HG02870 (cell line): ENCODE data around the gene TMC1.
A peak's percentile ranks its signal among the peaks of the same experiment; 100 is the strongest.
"Not testable (repeated sequence)": the region's sequence is repeated elsewhere in the genome, so short reads cannot be mapped to it uniquely, and the experiment has no call there.

Experiments used
- ATAC-seq: cut with Tn5 transposase; IDR thresholded peaks from one replicate; pipeline ENCODE4 v1.9.1; 2021; ENCODE audit warnings: mild to moderate bottlenecking, moderate library complexity; ENCODE audit not compliant: unreplicated experiment

TMC1 gene

DNA sequence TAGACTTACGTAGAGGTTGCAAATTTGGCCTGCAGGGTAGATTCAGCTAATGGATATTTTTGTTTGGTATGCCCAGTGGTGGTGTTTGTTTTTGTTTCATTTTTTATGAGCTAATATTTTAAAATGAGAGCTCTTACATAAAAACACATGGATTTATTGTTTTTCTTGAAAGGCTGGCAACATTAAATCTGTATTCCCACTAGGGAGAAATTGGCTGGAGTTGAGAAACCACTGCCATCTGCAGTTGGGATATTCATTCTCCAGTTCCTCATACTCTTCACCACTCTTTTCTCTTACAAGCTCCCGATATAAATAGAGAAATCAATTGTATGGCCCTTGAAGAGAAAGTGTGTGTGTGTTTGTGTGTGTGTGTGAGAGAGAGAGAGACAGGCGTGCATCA, 288.2 kb downstream of the TMC1 start:
- no peak for ATAC-seq

DNA sequence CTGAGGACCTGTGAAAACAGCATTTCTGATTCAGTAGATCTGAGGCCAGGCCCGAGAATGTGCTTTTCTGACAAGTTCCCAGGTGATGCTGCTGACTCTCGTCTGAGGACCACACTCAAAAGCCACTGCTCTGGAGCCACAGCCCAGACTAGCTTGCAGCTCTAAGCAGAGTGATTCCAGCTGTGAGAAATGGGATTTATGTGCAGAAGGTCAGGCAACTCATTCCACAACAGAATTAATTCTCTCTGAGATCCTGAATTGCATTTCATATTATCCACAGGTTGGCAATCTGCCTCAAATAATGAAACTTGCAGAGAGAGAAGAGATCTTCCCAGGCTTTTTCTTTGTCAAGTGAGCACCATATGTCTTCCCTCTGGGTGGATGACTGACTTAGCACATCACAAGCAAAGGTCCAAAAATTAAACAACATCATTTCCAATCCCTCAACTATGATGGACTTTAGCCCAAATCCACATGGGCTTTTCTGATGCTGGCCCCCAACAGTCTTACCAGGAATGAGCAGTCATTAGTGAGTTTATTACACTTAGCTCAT, 291.2 kb downstream of the TMC1 start:
- no peak for ATAC-seq

DNA sequence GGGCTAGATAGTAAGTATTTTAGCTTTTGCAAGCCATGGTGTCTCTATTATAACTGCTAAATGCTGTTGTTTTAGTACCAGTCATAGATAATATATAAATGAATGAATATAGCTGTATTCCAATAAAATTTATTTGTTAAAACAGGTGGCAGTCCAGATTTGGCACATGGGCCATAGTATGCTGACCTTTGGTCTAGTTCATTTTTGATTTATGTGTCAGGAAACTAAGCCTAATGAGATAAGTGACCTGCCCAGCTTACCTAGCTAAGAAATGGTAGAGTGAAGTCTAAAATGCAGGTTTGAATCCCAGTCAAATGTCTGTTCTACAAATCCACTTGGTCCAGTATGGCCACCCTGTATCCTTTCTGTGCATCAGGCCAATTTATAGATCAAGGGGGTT, 292.1 kb downstream of the TMC1 start:
- ATAC-seq: no peak

DNA sequence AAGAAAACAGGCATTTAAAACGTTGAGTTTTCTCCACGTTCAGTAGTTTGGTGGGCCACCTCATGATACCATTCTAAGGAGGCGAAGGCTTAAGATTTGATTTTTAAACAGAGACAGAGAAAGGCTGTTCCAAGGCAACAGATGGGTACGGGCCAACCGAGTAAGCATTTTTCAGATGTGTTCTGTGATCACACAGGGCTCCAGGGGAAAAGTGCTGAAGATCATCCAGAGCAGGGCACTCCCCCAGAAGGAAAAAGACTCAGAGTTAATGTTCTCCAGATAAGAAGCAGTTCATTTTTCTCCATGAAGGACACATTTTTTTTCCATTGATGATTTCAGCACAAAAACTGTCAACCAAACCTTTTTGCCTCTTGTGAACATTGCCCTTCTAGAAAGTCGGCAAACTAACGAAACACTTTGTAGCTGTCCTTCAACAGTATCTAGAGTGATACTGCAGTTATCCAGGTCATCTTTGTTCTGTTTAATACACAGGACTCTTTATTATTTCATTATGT, 292.7 kb downstream of the TMC1 start:
- ATAC-seq: no peak

DNA sequence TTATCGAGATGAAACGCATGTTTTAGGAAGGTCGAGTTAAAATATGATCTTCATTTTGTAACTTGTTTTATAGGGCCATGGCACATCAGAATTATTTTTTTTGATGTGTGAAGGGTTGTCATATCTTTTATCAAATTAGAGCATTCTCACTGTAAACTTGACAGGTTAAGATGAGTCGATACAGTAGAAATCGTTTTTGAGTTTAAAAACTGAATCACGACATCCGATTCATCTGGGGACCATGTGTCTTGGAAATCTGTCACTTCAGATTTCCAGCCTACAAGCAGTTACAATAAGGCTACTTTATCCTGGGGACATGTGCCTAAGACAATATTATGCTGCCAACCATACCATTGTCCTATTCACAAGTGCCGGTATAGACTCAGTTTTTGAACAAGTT, 295.3 kb downstream of the TMC1 start:
- no peak for ATAC-seq

DNA sequence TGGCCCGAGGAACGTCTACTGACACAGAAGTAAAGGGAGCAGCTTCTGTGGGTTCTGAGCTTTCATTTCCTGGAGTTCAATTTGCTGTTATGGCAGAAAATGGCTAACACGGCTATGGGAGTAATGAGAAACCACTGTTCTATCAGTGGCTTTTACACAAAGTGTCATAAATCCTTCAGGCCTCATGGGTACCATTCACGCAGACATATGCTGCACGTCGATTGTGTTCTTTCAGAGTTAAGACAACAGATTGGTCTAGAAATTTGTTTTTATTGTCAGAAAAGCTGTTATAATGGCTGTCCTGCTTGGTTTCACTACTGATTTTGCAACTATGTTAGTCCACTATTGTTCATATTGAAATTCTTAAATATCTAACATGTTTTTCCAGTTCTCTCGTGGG, 296.0 kb downstream of the TMC1 start:
- peak; percentile 69 for ATAC-seq

DNA sequence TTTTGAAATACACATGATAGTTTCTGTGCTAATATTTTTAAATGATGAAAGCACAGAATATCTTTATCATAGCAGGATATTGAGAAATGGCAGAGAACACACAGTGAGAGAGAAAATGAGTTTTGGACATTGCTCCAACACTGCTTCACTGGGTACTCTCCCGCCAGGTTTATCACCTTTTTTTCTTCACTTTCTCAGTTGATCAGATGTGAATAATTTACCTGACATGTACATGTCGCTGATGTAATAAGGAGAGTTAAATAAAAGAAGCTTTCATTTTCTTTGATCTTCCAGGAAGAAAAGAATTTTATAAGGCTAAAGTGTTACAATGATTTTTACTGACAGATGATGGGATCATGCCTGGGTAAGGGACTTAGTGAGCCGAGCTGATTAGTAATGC, 297.0 kb downstream of the TMC1 start:
- no peak for ATAC-seq

DNA sequence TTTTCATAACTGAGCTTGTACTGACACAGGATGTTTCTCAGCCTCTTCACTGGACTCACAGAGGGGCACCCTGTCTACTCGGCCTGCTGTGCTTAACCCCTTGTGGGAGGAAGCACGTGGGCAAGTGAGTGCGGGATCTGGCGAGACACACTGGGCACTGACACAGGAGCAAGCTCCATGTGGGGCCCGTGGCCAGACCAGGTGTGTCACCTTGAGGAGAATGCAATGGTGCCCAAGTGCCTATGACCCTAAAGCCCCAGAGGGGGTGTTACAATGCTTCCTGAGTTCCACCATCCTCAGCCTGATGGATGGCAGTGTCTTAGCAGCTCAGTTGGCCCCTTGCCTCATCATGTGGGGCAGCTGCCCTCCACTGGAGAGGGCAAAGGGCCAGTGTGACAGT, 302.6 kb downstream of the TMC1 start:
- no peak for ATAC-seq

DNA sequence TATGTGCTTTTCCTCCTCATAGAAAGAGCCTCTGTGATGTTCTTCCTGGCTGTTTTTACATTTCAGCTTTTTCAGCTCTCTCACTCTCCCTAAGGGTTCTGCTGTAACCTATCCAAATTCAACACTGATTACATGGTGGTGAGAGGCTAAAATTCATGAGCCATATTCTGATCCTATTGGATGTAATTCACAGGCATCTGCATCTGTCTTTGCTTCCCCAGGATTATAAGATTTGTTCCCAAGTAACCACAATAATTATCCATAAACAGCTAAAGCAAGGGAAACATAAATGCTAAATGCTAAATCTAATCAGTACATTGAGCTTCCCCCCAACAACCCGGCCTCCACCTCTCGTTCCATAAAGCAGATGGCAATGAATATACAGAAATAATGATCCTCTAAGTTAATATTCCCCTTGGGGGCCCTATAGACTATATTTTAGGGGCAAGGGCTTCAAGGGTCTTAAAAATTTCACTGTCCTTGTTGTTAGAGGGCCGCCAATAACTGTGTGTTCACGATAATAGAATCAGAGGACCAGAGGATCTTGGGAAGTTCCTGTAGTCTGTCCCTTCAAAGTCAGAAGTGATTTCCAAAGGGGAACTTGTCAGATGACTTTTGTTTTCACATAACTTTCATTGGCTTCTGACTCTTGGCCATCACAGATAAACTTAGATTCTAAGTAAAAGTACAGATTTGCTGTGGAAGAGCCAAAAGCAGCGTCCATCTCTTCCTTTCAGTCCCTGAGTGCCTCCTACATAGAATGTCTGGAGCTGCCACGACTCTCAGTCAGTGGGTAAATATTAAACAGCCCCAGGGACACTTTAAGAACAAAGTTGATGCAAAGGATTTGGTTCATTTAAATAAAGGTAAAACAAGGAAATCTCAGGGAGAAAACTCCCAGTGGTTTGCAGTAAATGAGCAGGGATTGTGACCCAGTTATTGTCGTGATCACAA, 305.9 kb downstream of the TMC1 start:
- ATAC-seq: no peak

DNA sequence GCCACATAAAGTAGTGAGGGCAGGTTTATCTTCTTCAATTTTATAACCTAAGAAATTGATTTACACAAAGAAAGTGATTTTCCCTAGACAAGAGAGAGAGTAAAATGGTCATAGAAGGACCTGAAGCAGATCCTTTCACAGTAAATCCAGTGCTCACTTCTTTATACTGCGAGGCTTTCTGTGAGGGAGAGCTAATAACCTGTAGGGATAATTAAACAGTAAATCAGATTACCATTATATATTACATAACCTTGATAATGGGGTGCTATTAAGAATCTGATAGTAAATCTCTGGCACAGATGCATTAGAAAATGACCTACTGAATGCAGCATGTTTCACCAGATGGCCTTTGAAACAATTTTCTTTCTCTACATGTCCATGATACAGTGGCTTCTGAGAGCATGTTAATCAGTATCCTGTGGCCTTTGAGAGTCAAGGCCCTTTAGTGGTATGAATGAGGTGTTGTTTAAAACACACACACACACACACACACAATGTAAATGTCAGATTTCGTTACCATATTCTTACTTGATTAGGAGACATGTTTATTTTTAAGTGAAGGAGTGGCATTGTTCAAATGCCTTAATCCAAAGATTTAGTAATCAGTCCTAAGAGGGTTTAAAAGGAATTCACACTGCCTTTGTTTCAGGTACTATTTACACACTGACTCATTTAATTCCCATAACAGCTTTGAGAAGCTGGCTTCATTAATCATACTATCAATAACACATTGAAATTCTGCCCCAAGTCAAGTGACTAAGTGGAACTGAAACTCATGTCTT, 306.7 kb downstream of the TMC1 start:
- no peak for ATAC-seq

DNA sequence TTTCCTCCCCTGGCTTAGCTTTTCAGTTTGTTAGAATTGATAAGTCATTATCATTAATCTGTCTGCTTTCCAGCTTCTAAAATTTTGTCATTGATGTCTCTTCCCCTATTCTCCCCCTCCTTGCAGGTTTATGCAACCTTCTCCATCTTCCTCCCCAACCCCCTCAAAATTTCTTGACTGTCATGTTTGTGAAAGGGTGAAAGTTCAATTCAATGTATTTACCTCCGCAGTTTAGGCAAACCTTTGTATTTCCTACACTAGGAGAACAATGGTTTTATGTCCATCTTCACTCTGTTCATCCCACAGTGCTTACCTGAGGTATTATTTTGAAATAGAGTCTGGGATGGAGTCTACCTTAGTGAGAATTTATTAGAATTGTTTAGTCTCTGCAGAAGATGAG, 313.6 kb downstream of the TMC1 start:
- no peak for ATAC-seq

DNA sequence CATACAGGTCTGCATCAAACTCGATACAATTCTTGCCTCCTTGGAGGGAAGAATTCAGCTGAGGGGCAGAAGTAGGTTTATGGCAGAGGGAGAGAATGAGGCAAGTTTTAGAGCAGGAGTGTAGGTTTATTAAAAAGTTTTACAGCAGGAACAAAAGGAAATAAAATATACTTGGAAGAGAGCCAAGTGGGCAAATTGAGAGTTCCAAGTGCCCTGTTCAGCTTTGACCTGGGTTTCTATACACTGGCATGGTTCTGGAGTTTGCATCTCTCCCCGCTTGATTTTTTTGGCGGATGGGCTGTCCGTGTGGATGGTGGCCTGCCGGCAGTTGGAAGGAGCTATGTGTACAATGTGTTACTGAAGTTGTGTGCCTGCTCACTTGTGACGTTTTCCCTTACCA, 315.4 kb downstream of the TMC1 start:
- no peak for ATAC-seq

DNA sequence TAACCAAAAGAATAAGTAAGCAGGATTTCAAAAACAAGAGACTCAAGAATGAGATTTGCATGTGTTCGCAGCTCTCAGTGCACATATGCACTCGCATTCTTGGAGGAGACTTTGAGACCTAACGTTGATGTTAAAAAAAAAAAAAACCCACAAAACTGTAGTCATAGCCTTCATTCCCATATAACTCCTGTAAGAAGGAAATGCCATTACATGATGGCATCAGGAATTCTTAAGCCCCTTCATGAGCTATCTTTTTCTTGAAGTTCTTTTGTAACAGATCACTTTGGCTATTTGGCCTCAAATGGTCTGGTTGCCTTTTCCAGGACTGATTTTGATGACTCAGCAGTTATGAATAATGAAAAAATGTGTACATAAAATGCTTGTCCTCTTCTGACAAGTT, 317.7 kb downstream of the TMC1 start:
- ATAC-seq: no peak

DNA sequence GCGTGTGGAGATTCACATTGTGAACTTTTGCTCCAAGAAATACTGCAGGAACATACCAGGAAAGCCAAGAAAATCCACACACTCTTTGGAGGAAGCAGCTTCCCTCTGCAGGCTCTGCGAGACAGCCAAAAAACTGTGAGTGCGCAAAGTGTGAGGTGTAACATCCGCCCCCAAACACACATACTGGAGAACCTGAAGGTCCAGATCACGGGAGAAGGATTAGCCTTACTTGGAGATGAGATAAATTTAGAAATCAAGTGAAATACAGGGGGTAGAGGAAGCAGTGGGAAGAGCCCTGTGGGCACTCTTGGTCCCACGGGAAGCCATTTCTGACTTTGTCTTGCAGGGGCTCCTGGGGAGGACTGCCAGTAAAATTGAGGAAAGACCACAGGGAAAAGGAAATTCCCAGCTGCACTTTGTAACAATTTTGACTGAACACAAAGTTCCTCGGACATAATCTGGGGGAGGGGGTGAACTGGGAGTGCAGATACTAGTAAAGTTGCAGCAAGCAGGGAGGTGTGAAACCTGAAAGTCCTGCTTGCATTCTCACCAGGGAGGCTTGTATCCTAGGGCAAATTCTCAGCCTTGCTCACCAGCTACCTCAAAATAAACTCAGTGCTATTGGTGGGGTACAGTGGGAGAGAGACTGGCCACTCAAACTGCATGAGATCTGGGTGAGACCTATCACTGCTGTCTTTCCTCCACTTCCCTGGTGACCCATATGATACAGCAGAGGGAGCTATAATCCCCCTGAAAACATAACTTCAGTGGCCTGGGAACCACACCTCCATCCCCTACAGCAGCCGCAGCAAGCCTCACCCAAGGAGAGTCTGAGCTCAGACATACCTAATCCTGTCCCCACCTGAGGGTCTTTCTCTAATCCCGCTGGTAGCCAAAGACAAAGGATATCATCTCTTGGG, 322.4 kb downstream of the TMC1 start:
- no peak for ATAC-seq

DNA sequence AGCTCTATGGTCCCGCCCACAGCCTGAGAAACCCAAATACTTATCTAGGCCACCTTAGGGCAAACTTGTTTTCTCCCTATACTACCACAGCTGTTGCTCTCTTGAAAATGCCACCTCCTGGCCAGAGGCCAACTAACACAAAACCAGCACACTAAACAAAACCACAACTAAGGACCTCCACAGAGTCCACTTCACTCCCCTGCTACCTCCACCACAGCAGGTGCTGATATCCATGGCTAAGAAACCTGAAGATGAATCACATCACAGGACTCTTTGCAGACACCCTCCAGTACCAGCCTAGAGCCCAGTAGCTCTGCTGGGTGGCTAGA, 323.0 kb downstream of the TMC1 start:
- no peak for ATAC-seq

DNA sequence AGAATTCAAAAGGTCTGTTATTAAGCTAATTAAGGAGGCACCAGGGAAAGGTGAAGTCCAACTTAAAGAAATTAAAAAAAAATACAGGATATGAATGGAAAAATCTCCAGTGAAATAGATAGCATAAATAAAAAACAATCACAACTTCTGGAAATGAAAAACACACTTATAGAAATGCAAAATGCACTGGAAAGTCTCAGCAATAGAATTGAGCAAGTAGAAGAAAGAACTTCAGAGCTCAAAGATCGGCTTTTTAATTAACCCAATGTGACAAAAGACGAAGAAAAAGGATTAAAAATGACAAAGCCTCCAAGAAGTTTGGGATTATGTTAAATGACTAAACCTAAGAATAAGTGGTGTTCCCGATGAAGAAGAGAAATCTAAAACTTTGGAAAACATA, 323.6 kb downstream of the TMC1 start:
- ATAC-seq: not testable (repeated sequence)

DNA sequence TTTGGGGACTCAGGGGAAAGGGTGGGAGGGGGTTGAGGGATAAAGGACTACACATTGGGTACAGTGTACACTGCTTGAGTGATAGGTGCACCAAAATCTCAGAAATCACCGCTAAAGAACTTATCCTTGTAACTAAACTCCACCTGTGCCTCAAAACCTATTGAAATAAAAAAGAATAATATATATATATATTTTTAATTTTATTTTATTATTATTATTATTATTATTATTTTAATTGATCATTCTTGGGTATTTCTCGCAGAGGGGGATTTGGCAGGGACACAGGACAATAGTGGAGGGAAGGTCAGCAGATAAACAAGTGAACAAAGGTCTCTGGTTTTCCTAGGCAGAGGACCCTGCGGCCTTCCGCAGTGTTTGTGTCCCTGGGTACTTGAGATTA, 328.8 kb downstream of the TMC1 start:
- not testable (repeated sequence) for ATAC-seq

DNA sequence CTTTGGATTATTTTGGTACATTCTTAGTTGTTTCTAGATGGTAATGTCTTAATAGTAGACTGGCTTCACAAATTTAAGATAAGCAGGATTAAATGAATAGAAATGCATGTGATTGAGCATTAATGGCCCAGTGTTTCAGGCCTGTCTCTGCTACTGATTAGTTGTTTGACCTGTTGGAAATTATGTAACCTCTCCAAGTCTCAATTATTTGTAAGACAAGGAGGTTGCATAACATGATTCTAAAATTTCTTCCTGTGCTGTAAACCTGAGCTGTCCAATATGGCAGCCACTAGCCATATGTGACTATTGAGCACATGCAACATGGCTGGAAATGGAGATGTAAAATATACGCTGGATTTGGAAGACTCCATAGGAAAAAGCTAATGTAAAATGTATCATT, 333.9 kb downstream of the TMC1 start:
- no peak for ATAC-seq

DNA sequence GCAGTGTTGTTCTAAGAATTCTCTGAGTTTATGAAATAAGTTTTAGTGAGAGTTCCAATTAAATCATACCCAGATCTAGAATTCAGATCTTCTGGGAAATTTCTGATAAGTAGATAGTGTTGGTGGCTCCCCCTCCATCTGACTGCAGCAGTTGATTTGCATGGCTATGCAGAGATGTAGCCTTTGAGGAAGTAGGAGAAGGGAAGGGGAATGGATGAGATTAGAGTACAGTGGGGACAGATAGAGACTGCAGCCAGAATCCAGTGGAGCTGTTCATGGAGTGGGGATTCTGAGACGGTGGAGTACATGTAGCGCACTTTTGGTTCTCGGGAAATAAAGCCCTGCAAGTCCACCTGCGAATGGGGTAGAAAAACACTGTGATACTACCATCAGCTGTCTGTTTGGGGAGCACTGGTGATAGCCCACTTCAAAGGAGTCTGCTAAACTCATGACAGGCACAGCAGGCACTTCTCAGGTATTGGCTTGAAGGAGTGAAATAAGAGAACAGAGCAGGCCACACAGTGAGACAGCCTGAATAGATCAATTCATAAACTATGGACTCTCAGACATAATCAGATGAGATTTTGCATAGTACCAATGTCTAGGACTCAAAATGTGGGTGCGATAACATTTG, 334.6 kb downstream of the TMC1 start:
- no peak for ATAC-seq

DNA sequence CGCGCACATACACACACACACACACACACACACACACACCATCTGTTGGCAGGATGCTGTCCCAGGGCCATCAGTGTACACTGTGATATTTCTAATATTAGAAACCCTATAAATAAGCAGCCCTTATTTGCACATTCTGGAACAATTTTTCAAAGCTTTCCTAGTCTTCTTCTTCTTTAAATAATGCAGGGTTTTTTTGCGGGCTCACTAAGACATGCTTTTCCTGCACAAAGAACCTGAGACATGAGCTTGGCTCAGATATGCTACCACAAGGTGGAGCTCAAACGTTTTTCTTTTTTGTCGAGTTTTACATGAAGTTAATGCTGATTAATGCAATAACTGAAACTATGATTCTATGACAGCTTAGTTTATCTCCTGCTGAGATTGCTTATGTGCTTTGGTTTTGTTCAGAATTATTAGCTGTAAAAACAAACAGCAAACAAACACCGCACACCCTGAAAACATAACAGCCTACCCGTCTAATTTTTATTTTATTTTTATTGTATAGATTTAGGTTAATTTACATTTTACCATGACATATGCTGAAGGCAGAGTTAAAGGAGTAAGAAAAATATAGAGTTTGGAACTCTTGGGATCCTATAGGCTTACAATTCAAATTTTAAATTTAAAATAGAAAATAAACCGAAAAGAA, 335.7 kb downstream of the TMC1 start:
- no peak for ATAC-seq
